ENCODE data around the gene ZNF644.
"Not testable (repeated sequence)": the region's sequence is repeated elsewhere in the genome, so short reads cannot be mapped to it uniquely, and the experiment has no call there.

ZNF644 gene

GRCh38 chr1:90946630-90947029 lies 75.2 kb downstream of the ZNF644 start:
- no peak for TF ChIP-seq CTCF (IDR thresholded peaks at IDR 0.05; ENCODE audit: low read depth, low read length, missing control alignments)
- H3K4me3 ChIP-seq (replicated peaks; ENCODE audit: low read depth, low read length), result no peak overlapping the region
- DNase-seq (ENCODE audit: extremely low read depth, low read depth), result no peak

- H3K4me3 ChIP-seq (replicated peaks; ENCODE audit: low read depth, low read length), result no peak overlapping the region
- no peak for DNase-seq (ENCODE audit: extremely low read depth, low read depth)
- no peak for TF ChIP-seq CTCF (IDR thresholded peaks at IDR 0.05; ENCODE audit: low read depth, low read length, missing control alignments)
These were observed 76.5 kb downstream of the ZNF644 start for GRCh38 chr1:90945287-90945686.

- no peak for TF ChIP-seq CTCF (IDR thresholded peaks at IDR 0.05; ENCODE audit: low read depth, low read length, missing control alignments)
- no peak overlapping the region for H3K4me3 ChIP-seq (replicated peaks; ENCODE audit: low read depth, low read length)
- no peak for DNase-seq (ENCODE audit: extremely low read depth, low read depth)
These were observed 77.9 kb downstream of the ZNF644 start for GRCh38 chr1:90943966-90944365.

GRCh38 chr1:90940746-90941145 lies 81.1 kb downstream of the ZNF644 start:
- no peak for DNase-seq (ENCODE audit: extremely low read depth, low read depth)
- TF ChIP-seq CTCF (IDR thresholded peaks at IDR 0.05; ENCODE audit: low read depth, low read length, missing control alignments), result no peak
- H3K4me3 ChIP-seq (replicated peaks; ENCODE audit: low read depth, low read length), result no peak overlapping the region

GRCh38 chr1:90936731-90937130 lies 85.1 kb downstream of the ZNF644 start:
- TF ChIP-seq CTCF (IDR thresholded peaks at IDR 0.05; ENCODE audit: low read depth, low read length, missing control alignments), result no peak
- H3K4me3 ChIP-seq (replicated peaks; ENCODE audit: low read depth, low read length), result no peak overlapping the region
- DNase-seq (ENCODE audit: extremely low read depth, low read depth), result no peak

- no peak for TF ChIP-seq CTCF (IDR thresholded peaks at IDR 0.05; ENCODE audit: low read depth, low read length, missing control alignments)
- no peak for DNase-seq (ENCODE audit: extremely low read depth, low read depth)
- H3K4me3 ChIP-seq (replicated peaks; ENCODE audit: low read depth, low read length), result no peak overlapping the region
These were observed 85.8 kb downstream of the ZNF644 start for GRCh38 chr1:90936061-90936460.

GRCh38 chr1:90928231-90928630 lies 93.6 kb downstream of the ZNF644 start:
- H3K4me3 ChIP-seq (replicated peaks; ENCODE audit: low read depth, low read length); DNase-seq (ENCODE audit: extremely low read depth, low read depth): not testable (repeated sequence)

- H3K4me3 ChIP-seq (replicated peaks; ENCODE audit: low read depth, low read length); DNase-seq (ENCODE audit: extremely low read depth, low read depth): not testable (repeated sequence)
These were observed 94.2 kb downstream of the ZNF644 start for GRCh38 chr1:90927674-90928073.
